Central memory CD8-positive, alpha-beta T cell (primary cell): ENCODE results near the gene PLAAT4.

Experiments
- ATAC-seq: fragments of 150-1000 bp; cut with Tn5 transposase; replicated peaks from 2 replicates; pipeline ENCODE4 v1.10.0; 2022; ENCODE audit warnings: mild to moderate bottlenecking, moderate FRiP score, moderate number of reproducible peaks; ENCODE audit not compliant: poor library complexity, severe bottlenecking; ENCODE audit errors: extremely low read depth
- DNase-seq, 2 donors: peaks; one replicate each; pipeline ENCODE4 v3.0.0; 2021; ENCODE audit warnings: low spot score in 2 of 2
- H3K27ac Mint-ChIP-seq: one replicate; pipeline ENCODE4 v1.8.0; 2022; ENCODE audit warnings: low read depth, mild to moderate bottlenecking, moderate library complexity, mixed read lengths
- H3K27me3 Mint-ChIP-seq: one replicate; pipeline ENCODE4 v1.8.0; 2022; ENCODE audit warnings: mixed read lengths
- H3K36me3 Mint-ChIP-seq: one replicate; pipeline ENCODE4 v1.8.0; 2022; ENCODE audit warnings: mild to moderate bottlenecking, moderate library complexity, mixed read lengths; ENCODE audit not compliant: insufficient read depth
- H3K4me1 Mint-ChIP-seq: one replicate; pipeline ENCODE4 v1.8.0; 2022; ENCODE audit warnings: mixed read lengths
- H3K4me3 Mint-ChIP-seq: one replicate; pipeline ENCODE4 v1.8.0; 2022; ENCODE audit warnings: mild to moderate bottlenecking, moderate library complexity, mixed read lengths
- H3K9me3 Mint-ChIP-seq: one replicate; pipeline ENCODE4 v1.8.0; 2022; ENCODE audit warnings: mixed read lengths

PLAAT4 gene

DNA sequence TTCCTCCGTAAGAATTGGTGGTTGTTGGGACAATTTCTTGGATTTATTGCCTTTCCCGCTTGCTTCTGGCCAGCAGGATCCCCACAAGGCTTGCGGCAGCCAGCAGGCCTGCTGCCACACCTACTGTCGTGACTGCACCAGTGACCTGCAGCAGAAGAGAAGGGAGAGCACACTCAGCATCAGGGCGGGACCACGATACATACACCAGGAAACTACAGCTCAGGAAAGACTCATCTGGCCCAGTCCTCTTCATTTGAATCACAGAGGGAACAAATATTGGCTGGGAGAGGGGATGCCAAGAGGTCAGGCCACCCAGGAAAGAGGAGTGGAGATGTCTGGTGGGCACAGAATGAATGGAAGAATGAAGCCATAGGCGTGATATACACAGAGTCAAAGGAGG lies 16.3 kb downstream of the PLAAT4 start:
- Mint-ChIP-seq H3K4me3 (peak overlapping the region; percentile 85), H3K36me3 (peaks cover 25% of the 10 kb centered on the region), H3K9me3 (no peaks in the 10 kb centered on the region), H3K4me1 (peaks cover 63% of the 10 kb centered on the region), H3K27ac (peak overlapping the region; percentile 96), H3K27me3 (no peaks in the 10 kb centered on the region)
- DNase-seq = no peak
- ATAC-seq = no peak

DNA sequence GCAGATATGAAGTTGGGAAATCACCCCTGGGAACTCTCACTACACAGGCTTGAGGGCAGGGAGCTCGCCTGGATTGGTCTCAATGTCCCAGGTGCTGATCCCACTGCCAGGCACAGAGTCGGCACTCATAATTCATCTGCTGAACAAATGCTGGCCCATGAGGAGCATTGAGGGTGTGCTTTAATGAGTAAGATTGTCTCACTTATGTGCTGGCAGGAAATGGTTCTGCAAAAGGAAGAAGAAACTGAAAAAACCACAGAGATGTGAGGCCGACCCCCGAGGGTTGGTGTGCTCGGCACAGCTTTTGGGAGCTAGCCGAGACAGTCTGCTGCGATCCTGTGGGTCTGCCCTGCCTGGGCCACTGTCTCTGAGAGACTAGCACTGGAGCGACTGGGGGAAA lies 17.2 kb downstream of the PLAAT4 start:
- peak in 1 of 2 donors; percentile 79 for DNase-seq
- no peaks in the 10 kb centered on the region for H3K9me3 Mint-ChIP-seq
- ATAC-seq = peak; percentile 88
- H3K36me3 Mint-ChIP-seq = peaks cover 25% of the 10 kb centered on the region
- peaks cover 63% of the 10 kb centered on the region for H3K4me1 Mint-ChIP-seq
- H3K27ac Mint-ChIP-seq = peak overlapping the region; percentile 96
- H3K27me3 Mint-ChIP-seq = no peaks in the 10 kb centered on the region
- H3K4me3 Mint-ChIP-seq = peak overlapping the region; percentile 85

DNA sequence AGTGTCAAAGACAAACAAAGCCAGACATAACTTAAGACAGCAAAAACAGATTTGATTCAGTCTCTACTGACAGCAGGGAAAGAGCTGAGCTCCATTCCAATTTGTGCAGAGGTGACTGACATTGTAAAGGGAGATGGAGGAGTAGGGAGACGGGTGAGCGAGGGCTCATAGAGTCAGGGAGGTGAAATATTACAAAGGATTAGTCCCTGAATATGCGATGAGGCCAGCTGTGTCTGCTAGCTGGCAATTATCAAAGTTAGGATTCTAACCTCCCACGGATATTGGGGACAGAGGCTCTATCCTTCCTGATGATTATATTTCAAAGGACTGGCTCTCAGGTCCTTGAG lies 18.2 kb downstream of the PLAAT4 start:
- peak overlapping the region; percentile 96 for H3K27ac Mint-ChIP-seq
- peaks cover 22% of the 10 kb centered on the region for H3K36me3 Mint-ChIP-seq
- ATAC-seq = no peak
- no peaks in the 10 kb centered on the region for H3K27me3 Mint-ChIP-seq
- no peaks in the 10 kb centered on the region for H3K9me3 Mint-ChIP-seq
- peak overlapping the region; percentile 85 for H3K4me3 Mint-ChIP-seq
- peak in 1 of 2 donors; percentile 6 for DNase-seq
- H3K4me1 Mint-ChIP-seq = peaks cover 60% of the 10 kb centered on the region

DNA sequence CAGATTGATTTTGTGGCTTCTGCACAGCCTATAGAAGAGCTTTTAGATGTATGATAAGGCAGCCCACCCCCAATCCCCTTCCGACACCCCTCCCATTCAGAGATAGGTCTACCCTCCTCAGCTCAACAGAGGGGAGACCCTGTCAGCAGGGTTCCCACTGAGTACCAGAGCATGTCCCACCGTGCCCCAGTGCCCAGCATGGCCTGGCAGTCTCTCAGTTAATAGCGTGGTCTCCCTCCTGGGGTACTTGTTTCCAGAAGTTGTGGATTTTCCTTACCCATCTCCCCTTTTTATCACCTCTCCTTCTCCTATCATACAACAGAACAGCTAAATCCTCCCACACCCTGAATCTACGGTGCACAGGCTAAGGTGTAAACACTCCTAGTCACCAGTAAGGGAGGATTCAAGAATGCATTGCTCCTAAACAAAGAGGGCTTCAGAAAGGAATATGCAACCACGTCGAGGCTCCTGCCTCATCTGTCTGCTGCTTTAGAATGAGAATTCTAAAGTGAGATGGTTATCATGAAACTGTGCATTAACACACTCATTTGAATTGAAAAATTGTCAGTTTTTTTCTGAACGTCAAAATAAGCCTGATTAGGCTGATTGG lies 19.9 kb downstream of the PLAAT4 start:
- Mint-ChIP-seq H3K27ac (no peak overlapping the region), H3K27me3 (no peaks in the 10 kb centered on the region), H3K4me1 (peaks cover 64% of the 10 kb centered on the region), H3K9me3 (no peaks in the 10 kb centered on the region), H3K36me3 (peaks cover 17% of the 10 kb centered on the region), H3K4me3 (no peak overlapping the region)
- DNase-seq (peak in 1 of 2 donors; percentile 6), ATAC-seq (no peak)

DNA sequence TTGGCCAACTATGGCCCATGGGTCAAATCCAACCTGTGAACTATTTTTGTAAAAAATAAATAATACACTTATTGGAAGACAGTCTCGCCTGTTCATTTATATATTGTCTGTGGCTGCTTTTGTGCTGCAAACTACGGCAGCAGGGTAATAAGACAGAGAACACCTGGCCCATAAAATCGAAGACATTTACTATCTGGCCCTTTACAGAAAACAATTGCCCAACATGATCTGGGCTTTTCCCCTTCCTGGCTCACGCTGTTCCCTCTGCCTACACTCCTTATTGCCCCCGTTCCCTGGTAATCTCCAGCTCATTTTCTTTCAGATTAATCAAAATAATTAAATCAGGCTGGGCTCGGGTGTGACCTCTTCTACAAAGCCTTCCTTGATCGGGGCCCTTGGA lies 21.0 kb downstream of the PLAAT4 start:
- Mint-ChIP-seq H3K9me3 (no peaks in the 10 kb centered on the region), H3K27me3 (no peaks in the 10 kb centered on the region), H3K27ac (no peak overlapping the region), H3K36me3 (peaks cover 11% of the 10 kb centered on the region), H3K4me1 (peaks cover 54% of the 10 kb centered on the region), H3K4me3 (no peak overlapping the region)
- DNase-seq (no peak), ATAC-seq (no peak)

DNA sequence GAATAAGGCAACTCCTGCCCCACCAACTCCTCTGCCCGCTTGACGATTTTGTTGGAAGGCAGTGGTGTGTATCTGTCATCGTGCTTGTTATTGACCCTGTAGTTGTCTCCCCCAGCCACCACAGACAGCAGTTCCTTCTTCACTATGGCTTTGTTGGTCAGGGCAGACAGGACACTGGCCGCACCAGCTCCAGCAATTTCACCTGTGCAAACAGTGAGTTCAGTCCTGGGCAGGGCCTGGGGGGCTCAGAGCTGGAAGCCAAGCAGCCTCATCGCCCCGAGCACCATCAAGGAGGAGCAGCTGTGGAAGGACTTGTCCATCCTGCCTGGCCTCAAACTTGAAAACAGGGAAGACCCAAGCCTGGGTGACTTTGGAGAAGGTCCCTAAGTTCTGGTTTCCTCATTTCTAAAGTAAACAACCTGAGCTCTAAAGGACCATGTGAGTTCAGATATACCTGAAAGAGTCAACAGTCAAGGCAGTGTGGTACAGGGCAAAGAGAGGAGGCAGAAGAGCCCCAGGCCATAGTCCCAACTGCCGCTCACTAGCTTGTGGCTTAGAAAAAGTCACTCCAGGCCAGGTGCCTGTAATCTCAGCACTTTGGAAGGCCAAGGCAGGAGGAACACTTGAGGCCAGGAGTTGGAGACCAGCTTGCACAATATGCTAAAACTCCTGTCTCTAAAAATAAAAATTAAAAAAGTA lies 22.0 kb downstream of the PLAAT4 start:
- Mint-ChIP-seq H3K9me3 (no peaks in the 10 kb centered on the region), H3K27me3 (no peaks in the 10 kb centered on the region), H3K27ac (peak overlapping the region; percentile 13), H3K4me1 (peaks cover 47% of the 10 kb centered on the region), H3K36me3 (peaks cover 6% of the 10 kb centered on the region), H3K4me3 (no peak overlapping the region)
- DNase-seq (no peak), ATAC-seq (no peak)

DNA sequence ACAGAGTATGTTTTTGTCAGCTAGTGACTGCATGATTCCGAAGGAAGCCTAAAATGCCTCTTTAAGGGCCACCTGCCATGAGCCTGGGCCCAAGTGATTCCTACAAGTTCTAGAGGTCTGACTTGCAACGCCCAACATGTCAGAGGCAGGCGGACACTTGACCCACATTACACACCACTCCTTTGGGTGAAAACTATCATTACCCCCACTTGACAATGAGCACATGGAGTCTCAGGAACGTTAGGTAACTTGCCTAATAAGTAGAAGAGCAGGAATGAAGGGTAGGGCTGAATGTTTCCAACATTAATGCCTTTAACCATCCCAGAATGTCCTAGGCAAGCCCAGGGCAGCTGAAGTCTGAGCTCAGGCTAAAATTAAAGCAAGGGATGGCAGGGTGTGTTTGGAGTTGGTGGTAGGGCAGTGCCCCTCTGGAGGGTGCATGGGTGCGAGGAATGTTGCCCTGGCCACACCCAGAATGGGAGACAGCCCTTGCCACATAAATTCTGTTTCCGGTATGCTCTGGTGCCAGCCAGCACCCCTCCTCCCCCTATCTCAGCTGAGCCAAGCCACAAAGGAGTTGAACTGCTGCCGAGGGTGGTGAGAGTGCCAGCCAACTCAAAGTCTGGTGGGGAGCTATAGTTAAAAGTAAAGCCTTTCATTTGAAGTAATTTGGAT lies 24.0 kb downstream of the PLAAT4 start:
- peak overlapping the region; percentile 52 for H3K4me3 Mint-ChIP-seq
- peak overlapping the region; percentile 65 for H3K27ac Mint-ChIP-seq
- no peaks in the 10 kb centered on the region for H3K27me3 Mint-ChIP-seq
- H3K4me1 Mint-ChIP-seq = peaks cover 45% of the 10 kb centered on the region
- DNase-seq = no peak
- H3K36me3 Mint-ChIP-seq = peaks cover 2% of the 10 kb centered on the region
- H3K9me3 Mint-ChIP-seq = no peaks in the 10 kb centered on the region
- peak; percentile 65 for ATAC-seq

DNA sequence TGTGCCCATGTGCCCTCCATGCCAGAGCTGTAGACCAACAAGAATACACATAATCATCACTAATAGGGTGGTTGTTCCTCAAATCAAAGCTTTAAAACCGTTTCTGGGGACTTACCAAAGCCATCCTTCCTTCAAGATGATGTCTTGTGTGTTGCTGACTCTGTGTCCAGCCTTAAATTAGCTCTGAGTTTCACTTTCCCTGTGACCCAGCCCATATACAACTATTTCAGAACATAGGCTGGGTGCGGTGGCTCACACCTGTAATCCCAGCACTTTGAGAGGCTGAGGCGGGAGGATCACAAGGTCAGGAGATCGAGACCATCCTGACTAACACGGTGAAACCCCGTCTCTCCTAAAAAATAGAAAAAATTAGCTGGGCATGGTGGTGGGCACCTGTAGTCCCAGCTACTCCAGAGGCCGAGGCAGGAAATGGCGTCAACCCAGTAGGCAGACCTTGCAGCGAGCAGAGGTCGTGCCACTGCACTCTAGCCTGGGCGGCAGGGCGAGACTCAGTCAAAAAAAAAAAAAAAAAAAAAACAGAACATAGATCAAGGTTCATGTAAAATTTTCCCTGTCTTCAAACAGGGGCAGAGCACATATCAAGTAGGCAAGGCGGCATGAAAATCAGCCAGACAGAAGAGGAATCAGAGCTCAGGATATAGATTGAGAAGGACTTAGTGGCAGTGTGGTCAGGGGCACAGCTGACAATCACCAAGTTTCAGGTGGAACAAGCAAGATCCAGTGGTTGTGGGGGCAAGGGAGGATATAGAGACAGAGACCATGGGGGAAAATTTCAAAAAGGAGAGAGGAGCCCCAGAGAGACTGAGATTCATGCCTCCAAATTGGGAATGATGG lies 26.8 kb downstream of the PLAAT4 start, which contains the start of gene PLAAT2:
Gene PLAAT2 (minus strand): TSS at position 179 of the 855 bp plus-strand sequence. CDS start 55 bp downstream, at position 124.
- Mint-ChIP-seq H3K27me3 (no peaks in the 10 kb centered on the region), H3K27ac (peak within 1 kb of the TSS; percentile 86), H3K4me3 (no peak within 1 kb of the TSS), H3K9me3 (no peaks in the 10 kb centered on the region), H3K36me3 (peaks cover 12% of the 10 kb centered on the region), H3K4me1 (peaks cover 50% of the 10 kb centered on the region)
- no peak for ATAC-seq
- DNase-seq = no peak

DNA sequence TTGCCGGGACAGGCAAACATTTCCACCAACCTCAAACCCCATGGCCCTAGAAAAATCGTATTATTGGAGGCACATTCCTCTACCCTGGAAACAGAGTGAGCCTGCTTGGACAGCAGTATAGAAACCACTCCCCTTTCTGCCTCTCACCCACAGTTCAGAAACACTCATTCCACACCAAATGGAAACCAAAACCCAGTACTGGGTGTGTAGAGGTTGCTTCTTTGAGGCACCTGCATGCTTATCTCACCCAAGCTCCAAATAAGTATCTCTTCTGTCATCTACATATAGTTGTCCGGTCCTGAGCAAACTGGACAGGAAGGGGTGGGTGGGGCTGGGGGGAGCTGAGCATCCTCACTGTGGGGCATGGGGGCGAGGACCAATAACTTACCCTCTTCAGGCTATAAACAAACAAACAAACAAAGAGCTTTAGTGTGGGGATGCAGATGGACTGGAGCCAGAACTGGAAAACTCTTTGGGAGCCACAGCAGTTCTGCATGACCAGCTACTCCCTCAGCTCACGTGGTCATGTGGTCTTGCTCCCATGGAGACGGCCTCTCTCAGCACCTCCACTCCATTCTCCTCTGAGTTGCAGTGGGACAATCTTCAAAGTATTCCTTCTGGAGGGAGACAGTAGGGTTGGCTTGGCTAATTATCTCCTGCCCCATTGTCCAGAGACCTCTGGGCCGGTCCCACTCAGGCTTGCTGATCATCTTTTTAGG lies 27.6 kb downstream of the PLAAT4 start:
- Mint-ChIP-seq H3K4me3 (peak overlapping the region; percentile 7), H3K4me1 (peaks cover 50% of the 10 kb centered on the region), H3K36me3 (peaks cover 12% of the 10 kb centered on the region), H3K27me3 (no peaks in the 10 kb centered on the region), H3K27ac (peak overlapping the region; percentile 86), H3K9me3 (no peaks in the 10 kb centered on the region)
- ATAC-seq (no peak), DNase-seq (no peak)

DNA sequence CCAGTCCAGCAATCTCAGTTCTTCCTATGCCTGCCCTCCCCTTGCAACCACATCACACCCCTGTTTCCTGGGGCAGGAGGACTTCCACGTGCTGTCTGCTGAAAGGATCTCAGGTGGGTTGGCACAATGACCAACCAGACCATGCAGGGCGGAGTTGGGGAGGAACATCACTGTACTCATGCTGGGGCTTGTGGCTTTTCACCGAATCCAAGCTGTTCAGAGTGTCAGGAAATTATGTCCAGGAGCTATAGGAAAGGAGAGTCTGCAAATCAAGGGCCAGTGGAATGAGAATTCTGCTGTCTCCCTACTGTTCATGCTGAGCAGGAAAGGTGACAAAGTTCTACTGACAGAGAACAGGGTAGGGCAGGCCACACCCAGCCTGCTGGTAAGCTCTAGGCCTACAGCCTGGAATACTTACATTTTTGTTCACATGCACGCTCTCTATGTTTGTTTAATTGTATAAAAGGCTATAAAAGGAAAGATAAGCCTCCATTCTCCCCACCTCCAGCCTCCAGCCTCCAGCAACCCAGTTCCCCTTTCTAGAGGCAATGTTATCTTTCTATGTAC lies 28.3 kb downstream of the PLAAT4 start:
- ATAC-seq = no peak
- Mint-ChIP-seq H3K9me3 (no peaks in the 10 kb centered on the region), H3K27ac (peak overlapping the region; percentile 86), H3K4me3 (no peak overlapping the region), H3K4me1 (peaks cover 47% of the 10 kb centered on the region), H3K36me3 (peaks cover 12% of the 10 kb centered on the region), H3K27me3 (no peaks in the 10 kb centered on the region)
- DNase-seq = no peak

DNA sequence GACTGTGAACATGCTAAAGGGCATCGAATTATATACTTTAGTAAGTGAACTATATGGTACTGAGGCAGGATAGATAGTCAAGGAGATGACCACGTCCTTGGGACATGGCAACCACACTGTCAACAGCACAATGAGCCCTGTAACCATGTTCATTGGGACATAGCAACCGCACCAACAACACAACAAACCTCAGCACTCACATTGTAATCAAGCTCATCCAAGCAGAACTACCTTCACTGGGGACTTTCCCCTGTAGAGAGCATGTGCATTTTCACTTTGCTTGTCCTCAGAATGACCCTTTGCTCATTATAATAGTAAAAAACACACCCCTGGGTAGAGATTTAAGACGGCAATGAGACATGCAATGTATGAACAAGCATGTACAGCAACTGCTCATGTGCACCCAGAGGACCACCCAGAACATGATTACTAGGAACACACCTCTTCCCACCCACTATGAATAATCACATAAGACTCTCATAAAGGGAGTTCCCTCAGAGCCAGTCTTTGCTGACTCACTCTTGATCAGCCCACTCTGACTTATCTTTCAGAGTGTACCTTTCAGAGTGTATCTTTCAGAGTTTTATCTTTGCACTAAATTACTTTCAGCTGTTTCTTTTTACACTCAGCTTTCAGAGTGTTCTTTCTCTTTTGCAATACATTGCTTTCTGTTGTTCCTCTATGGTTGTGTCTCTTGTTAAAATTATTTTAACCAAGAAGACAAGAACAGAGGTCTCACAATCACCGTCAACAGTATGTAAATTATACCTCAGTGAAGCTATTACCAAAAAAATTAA lies 30.6 kb downstream of the PLAAT4 start:
- Mint-ChIP-seq H3K27ac (peak overlapping the region; percentile 96), H3K27me3 (no peaks in the 10 kb centered on the region), H3K9me3 (no peaks in the 10 kb centered on the region), H3K4me3 (peak overlapping the region; percentile 24), H3K4me1 (peaks cover 41% of the 10 kb centered on the region), H3K36me3 (peaks cover 13% of the 10 kb centered on the region)
- DNase-seq (peak in 1 of 2 donors; percentile 90), ATAC-seq (peak; percentile 92)
